ENCODE results near the gene CCDC32. TPM values are rescaled to one million over a fixed set of nuclear protein-coding genes. Genes with fewer than 3 reads are reported as not detected.

Gene CCDC32
- total and polyA plus RNA-seq, 2 of the 13 experiments (the other 11 are each of a cell fraction or from before 2014, with no cell fraction given): 10.8 to 23.2 TPM

GRCh38 chr15:40564591-40565332 is at the start of gene CCDC32 (continued):
- no peak for TF ChIP-seq ZNF335 (CRISPR knock-in tag; IDR thresholded peaks at IDR 0.05)
- peak; percentile 87 for TF ChIP-seq NFYC (CRISPR knock-in tag; IDR thresholded peaks at IDR 0.05)
- no peak for TF ChIP-seq HOXD1 (CRISPR knock-in tag; IDR thresholded peaks at IDR 0.05)
- TF ChIP-seq ZSCAN20 (CRISPR knock-in tag; IDR thresholded peaks at IDR 0.05; ENCODE audit: borderline replicate concordance): no peak
- TF ChIP-seq GTF2F1 (IDR thresholded peaks at IDR 0.05; ENCODE audit: low read length): no peak
- TF ChIP-seq ZBTB26 (CRISPR knock-in tag; IDR thresholded peaks at IDR 0.05; ENCODE audit: borderline replicate concordance): no peak
- TF ChIP-seq KLF6 (CRISPR knock-in tag; IDR thresholded peaks at IDR 0.05): no peak; the same call in 1 of the 2 replicates
- no peak for TF ChIP-seq ZBTB37 (CRISPR knock-in tag; IDR thresholded peaks at IDR 0.05)
- TF ChIP-seq ZNF121 (CRISPR knock-in tag; IDR thresholded peaks at IDR 0.05): peak; percentile 45; the same call in 1 of the 2 replicates
- TF ChIP-seq ZNF207 (IDR thresholded peaks at IDR 0.05; ENCODE audit: borderline replicate concordance): no peak
- TF ChIP-seq ZNF232 (CRISPR knock-in tag; IDR thresholded peaks at IDR 0.05; ENCODE audit: borderline replicate concordance): no peak
- TF ChIP-seq ZNF777 (CRISPR knock-in tag; IDR thresholded peaks at IDR 0.05): 0 out of 2 replicates have a peak, but pooled peaks have one; percentile 22
- no peak for TF ChIP-seq GLI4 (CRISPR knock-in tag; IDR thresholded peaks at IDR 0.05; ENCODE audit: borderline replicate concordance)
- TF ChIP-seq ZNF883 (CRISPR knock-in tag; IDR thresholded peaks at IDR 0.05; ENCODE audit: not compliant biosample characterization): no peak
- no peak for TF ChIP-seq KAT7 (CRISPR knock-in tag; IDR thresholded peaks at IDR 0.05; ENCODE audit: borderline replicate concordance)
- peak; percentile 80 for TF ChIP-seq TFE3 (CRISPR knock-in tag; IDR thresholded peaks at IDR 0.05)
- no peak for TF ChIP-seq FOXA1 (IDR thresholded peaks at IDR 0.05)
- no peak for TF ChIP-seq FOXA1 (CRISPR knock-in tag; IDR thresholded peaks at IDR 0.05)
- TF ChIP-seq ZNF687 (CRISPR knock-in tag; IDR thresholded peaks at IDR 0.05): peak; percentile 87
- peak; percentile 66; the same call in 1 of the 2 replicates for TF ChIP-seq CREM (IDR thresholded peaks at IDR 0.05)
- TF ChIP-seq CREM (CRISPR knock-in tag; IDR thresholded peaks at IDR 0.05): no peak
- TF ChIP-seq HCFC1 (IDR thresholded peaks at IDR 0.05; ENCODE audit: low read depth, low read length): no peak
- TF ChIP-seq SP5 (CRISPR knock-in tag; IDR thresholded peaks at IDR 0.05; ENCODE audit: borderline replicate concordance, low read depth): 0 out of 2 replicates have a peak, but pooled peaks have one; percentile 35
- TF ChIP-seq ZBTB8A (CRISPR knock-in tag; IDR thresholded peaks at IDR 0.05; ENCODE audit: borderline replicate concordance, low read depth): no peak
